Nephron (organoid): Measurements from ENCODE around the gene BCL6B.
"Not testable (repeated sequence)": the region's sequence is repeated elsewhere in the genome, so short reads cannot be mapped to it uniquely, and the experiment has no call there.

ENCODE experiments used
- H3K27ac Mint-ChIP-seq, 3 experiments: 2 replicates each; pipeline ENCODE4 v1.8.0; 2020; ENCODE audit warnings: mixed read lengths in 3 of 3, mild to moderate bottlenecking in 2 of 3, moderate library complexity in 1 of 3
- H3K27me3 Mint-ChIP-seq: 2 replicates; pipeline ENCODE4 v1.8.0; 2021; ENCODE audit warnings: low read depth, mild to moderate bottlenecking, moderate library complexity, mixed read lengths
- H3K36me3 Mint-ChIP-seq: 2 replicates; pipeline ENCODE4 v1.8.0; 2020; ENCODE audit warnings: low read depth, mixed read lengths
- H3K4me1 Mint-ChIP-seq: 2 replicates; pipeline ENCODE4 v1.8.0; 2020; ENCODE audit warnings: mixed read lengths
- H3K4me3 Mint-ChIP-seq, 3 experiments: 2 replicates each; pipeline ENCODE4 v1.8.0; 2020; ENCODE audit warnings: mild to moderate bottlenecking in 3 of 3, mixed read lengths in 3 of 3, moderate library complexity in 2 of 3
- H3K9me3 Mint-ChIP-seq: 2 replicates; pipeline ENCODE4 v1.8.0; 2020; ENCODE audit warnings: mixed read lengths
- TF ChIP-seq, protein P1 (sequence below), 3 experiments: fragments of 200-600 bp; sonication (generic); IDR thresholded peaks; one replicate each; pipeline ENCODE4 v1.5.0; 2021; ENCODE audit warnings: antibody characterized with exemption in 3 of 3; ENCODE audit not compliant: unreplicated experiment in 3 of 3

The BCL6B gene

GRCh38 chr17:7022781-7023571 is at the start of gene BCL6B:
BCL6B (plus strand) TSS chr17:7023050; CDS start chr17:7023672, 622 bp downstream.
- peaks cover 70% of the 10 kb centered on the region for H3K27me3 Mint-ChIP-seq
- H3K4me3 Mint-ChIP-seq = peak within 1 kb of the TSS; percentile 56 to 76 (median 68)
- H3K27ac Mint-ChIP-seq = peak within 1 kb of the TSS; percentile 4 to 72 (median 33)
- no peaks in the 10 kb centered on the region for H3K9me3 Mint-ChIP-seq
- TF ChIP-seq, protein P1, sequence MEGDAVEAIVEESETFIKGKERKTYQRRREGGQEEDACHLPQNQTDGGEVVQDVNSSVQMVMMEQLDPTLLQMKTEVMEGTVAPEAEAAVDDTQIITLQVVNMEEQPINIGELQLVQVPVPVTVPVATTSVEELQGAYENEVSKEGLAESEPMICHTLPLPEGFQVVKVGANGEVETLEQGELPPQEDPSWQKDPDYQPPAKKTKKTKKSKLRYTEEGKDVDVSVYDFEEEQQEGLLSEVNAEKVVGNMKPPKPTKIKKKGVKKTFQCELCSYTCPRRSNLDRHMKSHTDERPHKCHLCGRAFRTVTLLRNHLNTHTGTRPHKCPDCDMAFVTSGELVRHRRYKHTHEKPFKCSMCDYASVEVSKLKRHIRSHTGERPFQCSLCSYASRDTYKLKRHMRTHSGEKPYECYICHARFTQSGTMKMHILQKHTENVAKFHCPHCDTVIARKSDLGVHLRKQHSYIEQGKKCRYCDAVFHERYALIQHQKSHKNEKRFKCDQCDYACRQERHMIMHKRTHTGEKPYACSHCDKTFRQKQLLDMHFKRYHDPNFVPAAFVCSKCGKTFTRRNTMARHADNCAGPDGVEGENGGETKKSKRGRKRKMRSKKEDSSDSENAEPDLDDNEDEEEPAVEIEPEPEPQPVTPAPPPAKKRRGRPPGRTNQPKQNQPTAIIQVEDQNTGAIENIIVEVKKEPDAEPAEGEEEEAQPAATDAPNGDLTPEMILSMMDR (IDR thresholded peaks at IDR 0.05; ENCODE audit: unreplicated experiment in 3 of 3) = no peak
- H3K36me3 Mint-ChIP-seq = no peaks in the 10 kb centered on the region
- peaks cover 23% of the 10 kb centered on the region for H3K4me1 Mint-ChIP-seq

- not testable (repeated sequence) for H3K27ac Mint-ChIP-seq, H3K4me3 Mint-ChIP-seq, H3K36me3 Mint-ChIP-seq, H3K4me1 Mint-ChIP-seq, H3K27me3 Mint-ChIP-seq, H3K9me3 Mint-ChIP-seq
These were observed 43.4 kb upstream of the BCL6B start for GRCh38 chr17:6979440-6979839.

DNA sequence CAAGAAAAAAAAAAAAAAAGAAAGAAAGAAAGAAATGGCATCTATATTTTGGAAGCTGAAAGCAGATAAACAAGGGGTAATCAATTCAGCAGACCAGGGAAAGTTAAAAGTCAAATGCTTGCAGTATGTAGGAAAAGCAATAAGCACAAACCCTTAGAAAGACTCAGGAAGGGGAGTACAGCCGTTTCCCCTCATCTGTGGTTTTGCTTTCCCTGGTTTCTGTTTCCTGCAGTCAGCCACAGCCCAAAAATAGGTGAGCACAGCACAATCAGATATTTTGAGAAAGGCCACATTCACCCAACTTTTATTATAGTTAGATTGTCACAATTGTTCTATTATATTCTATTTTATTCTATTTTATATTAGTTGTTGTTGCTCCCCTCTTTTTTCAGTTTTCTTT is 41.4 kb upstream of the BCL6B start:
- no peak overlapping the region for H3K4me3 Mint-ChIP-seq
- H3K27ac Mint-ChIP-seq = no peak overlapping the region
- H3K4me1 Mint-ChIP-seq = no peaks in the 10 kb centered on the region
- no peaks in the 10 kb centered on the region for H3K36me3 Mint-ChIP-seq
- peaks cover 4% of the 10 kb centered on the region for H3K27me3 Mint-ChIP-seq
- H3K9me3 Mint-ChIP-seq = no peaks in the 10 kb centered on the region
- TF ChIP-seq, protein P1 (IDR thresholded peaks at IDR 0.05; ENCODE audit: unreplicated experiment in 3 of 3) = no peak

DNA sequence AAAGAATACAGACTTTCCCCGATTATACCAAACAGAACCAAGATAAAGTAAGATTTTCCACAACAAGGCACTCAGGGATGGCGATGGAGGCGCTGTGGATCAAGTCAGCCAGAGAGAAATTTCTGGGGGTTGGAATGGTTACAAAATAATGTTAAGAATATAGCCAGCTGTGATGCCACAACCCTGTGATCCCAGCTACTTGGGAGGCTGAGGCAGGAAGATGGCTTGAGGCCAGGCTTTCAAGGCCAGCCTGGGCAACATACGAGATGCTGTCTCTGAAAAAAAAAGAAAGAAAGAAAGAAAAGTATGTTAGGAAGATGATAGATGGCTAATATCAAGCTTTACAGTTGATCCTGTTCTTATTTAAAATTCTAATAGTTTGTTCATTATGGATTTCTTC is 37.6 kb upstream of the BCL6B start:
- H3K36me3 Mint-ChIP-seq = no peaks in the 10 kb centered on the region
- H3K9me3 Mint-ChIP-seq = no peaks in the 10 kb centered on the region
- no peaks in the 10 kb centered on the region for H3K4me1 Mint-ChIP-seq
- no peak overlapping the region for H3K27ac Mint-ChIP-seq
- no peak overlapping the region for H3K4me3 Mint-ChIP-seq
- no peaks in the 10 kb centered on the region for H3K27me3 Mint-ChIP-seq
- TF ChIP-seq, protein P1 (IDR thresholded peaks at IDR 0.05; ENCODE audit: unreplicated experiment in 3 of 3) = no peak

DNA sequence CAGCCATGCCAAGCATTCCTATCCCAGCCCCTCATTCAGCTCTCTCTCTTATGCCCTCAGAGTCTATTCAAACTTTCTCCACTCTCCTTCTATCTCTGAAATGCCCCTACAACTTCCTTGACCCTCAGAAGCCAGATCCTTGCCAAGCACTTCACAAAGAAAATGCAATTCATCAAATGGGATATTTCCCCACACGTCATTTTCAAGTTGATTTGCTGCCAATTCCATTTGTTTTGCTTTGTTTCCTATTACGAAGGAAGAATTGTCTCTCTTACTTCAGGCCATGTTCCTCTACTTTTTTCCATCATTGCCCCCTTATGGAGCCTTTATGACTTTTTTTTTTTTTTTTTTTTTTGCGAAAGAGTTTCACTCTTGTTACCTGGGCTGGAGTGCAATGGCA is 36.2 kb upstream of the BCL6B start:
- Mint-ChIP-seq H3K27me3 (no peaks in the 10 kb centered on the region), H3K36me3 (no peaks in the 10 kb centered on the region), H3K4me3 (no peak overlapping the region), H3K27ac (no peak overlapping the region), H3K9me3 (no peaks in the 10 kb centered on the region), H3K4me1 (no peaks in the 10 kb centered on the region)
- TF ChIP-seq, protein P1 (IDR thresholded peaks at IDR 0.05; ENCODE audit: unreplicated experiment in 3 of 3) = no peak

DNA sequence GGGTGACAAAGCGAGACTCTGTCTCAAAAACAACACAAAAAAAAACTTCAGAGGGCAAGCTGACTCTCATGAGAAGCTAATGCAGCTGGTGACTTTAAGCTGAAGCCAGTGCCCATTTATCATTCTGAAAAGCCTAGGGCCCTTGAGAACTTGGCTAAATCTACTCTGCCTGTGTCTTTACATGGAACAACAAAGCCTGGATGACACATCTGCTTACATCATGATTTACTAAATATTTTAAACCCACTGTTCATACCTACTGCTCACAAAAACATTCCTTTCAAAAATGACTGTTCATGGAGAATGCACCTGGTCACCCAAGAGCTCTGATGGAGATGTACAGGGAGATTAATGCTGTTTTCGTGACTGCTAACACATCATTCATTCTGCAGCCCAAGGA is 33.1 kb upstream of the BCL6B start:
- H3K27me3 Mint-ChIP-seq = peaks cover 5% of the 10 kb centered on the region
- H3K9me3 Mint-ChIP-seq = no peaks in the 10 kb centered on the region
- TF ChIP-seq, protein P1 (IDR thresholded peaks at IDR 0.05; ENCODE audit: unreplicated experiment in 3 of 3) = no peak
- H3K4me1 Mint-ChIP-seq = peaks cover 6% of the 10 kb centered on the region
- no peak overlapping the region for H3K27ac Mint-ChIP-seq
- peaks cover 5% of the 10 kb centered on the region for H3K36me3 Mint-ChIP-seq
- no peak overlapping the region for H3K4me3 Mint-ChIP-seq

- Mint-ChIP-seq H3K27me3 (peaks cover 17% of the 10 kb centered on the region), H3K36me3 (peaks cover 22% of the 10 kb centered on the region)
- not testable (repeated sequence) for H3K27ac Mint-ChIP-seq, H3K4me1 Mint-ChIP-seq, H3K9me3 Mint-ChIP-seq, H3K4me3 Mint-ChIP-seq
These were observed 29.2 kb upstream of the BCL6B start for GRCh38 chr17:6993613-6994056.
